ENCODE measurements around the gene EFCAB6.

Gene EFCAB6

DNA sequence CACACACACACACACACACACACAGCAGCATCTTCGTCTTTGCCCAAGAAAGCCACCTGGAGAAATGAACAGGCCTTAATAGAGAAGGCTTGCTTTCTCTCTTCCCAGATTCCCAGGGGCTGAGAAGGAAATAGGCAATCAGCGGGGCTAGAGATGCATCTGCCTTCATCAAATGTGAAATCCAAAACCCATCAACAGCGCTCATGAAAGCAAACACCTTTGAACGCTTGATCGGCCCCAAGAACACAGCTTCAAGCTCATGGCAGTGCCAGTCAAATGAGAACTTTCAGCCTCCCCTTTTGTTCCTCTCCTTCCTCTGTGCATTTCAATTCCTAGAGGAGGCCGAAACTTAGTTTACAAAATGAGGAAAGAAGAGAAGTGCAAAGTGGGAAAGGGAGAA lies 122.7 kb downstream of the EFCAB6 start:
- peaks cover 18% of the 10 kb centered on the region for H3K27me3 Mint-ChIP-seq (ENCODE audit: low read depth, poor library complexity)
- no peak overlapping the region for H3K4me3 Mint-ChIP-seq
- no peaks in the 10 kb centered on the region for H3K36me3 Mint-ChIP-seq (ENCODE audit: low read depth)
- peak overlapping the region; percentile 87 for H3K27ac Mint-ChIP-seq
- no peak for TF ChIP-seq CTCF (IDR thresholded peaks at IDR 0.05)
- no peaks in the 10 kb centered on the region for H3K9me3 Mint-ChIP-seq
- peaks cover 21% of the 10 kb centered on the region for H3K4me1 Mint-ChIP-seq
- DNase-seq = no peak

DNA sequence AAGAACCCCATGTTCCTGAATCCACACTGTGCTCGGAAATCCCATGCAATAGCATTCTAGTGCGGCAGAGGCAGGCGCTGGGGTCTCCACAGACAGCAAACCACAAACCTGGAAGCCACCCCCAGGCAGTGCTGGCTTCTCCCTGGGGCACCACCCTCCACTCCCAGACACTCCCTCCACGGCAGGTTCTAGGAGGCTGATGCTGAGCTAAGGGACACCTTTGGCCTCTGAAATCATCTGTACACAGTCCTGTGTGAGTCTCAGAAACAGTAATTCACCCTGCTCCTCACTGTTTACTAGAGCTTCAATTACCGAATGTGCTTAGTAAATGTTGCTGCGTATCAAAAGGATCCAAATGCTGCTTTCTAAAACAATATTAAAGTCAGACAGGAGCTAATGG lies 129.3 kb downstream of the EFCAB6 start:
- peaks cover 9% of the 10 kb centered on the region for H3K27me3 Mint-ChIP-seq (ENCODE audit: low read depth, poor library complexity)
- TF ChIP-seq CTCF (IDR thresholded peaks at IDR 0.05) = no peak
- peaks cover 5% of the 10 kb centered on the region for H3K9me3 Mint-ChIP-seq
- H3K4me3 Mint-ChIP-seq = no peak overlapping the region
- H3K27ac Mint-ChIP-seq = no peak overlapping the region
- H3K4me1 Mint-ChIP-seq = peaks cover 14% of the 10 kb centered on the region
- no peaks in the 10 kb centered on the region for H3K36me3 Mint-ChIP-seq (ENCODE audit: low read depth)
- no peak for DNase-seq

GRCh38 chr22:43681731-43682360 lies 130.3 kb downstream of the EFCAB6 start:
- Mint-ChIP-seq H3K4me3 (no peak overlapping the region), H3K36me3 (ENCODE audit: low read depth) (no peaks in the 10 kb centered on the region), H3K27ac (no peak overlapping the region), H3K4me1 (peaks cover 14% of the 10 kb centered on the region), H3K27me3 (ENCODE audit: low read depth, poor library complexity) (peaks cover 9% of the 10 kb centered on the region), H3K9me3 (peaks cover 5% of the 10 kb centered on the region)
- no peak for TF ChIP-seq CTCF (IDR thresholded peaks at IDR 0.05)
- DNase-seq = no peak

- Mint-ChIP-seq H3K9me3 (no peaks in the 10 kb centered on the region), H3K36me3 (ENCODE audit: low read depth) (no peaks in the 10 kb centered on the region), H3K4me3 (no peak overlapping the region), H3K27me3 (ENCODE audit: low read depth, poor library complexity) (peaks cover 16% of the 10 kb centered on the region), H3K4me1 (no peaks in the 10 kb centered on the region), H3K27ac (no peak overlapping the region)
- no peak for TF ChIP-seq CTCF (IDR thresholded peaks at IDR 0.05)
- no peak for DNase-seq
Measured at GRCh38 chr22:43670513-43670912, 141.6 kb downstream of the EFCAB6 start.

- Mint-ChIP-seq H3K36me3 (ENCODE audit: low read depth) (no peaks in the 10 kb centered on the region), H3K9me3 (no peaks in the 10 kb centered on the region), H3K4me1 (no peaks in the 10 kb centered on the region), H3K27ac (no peak overlapping the region), H3K27me3 (ENCODE audit: low read depth, poor library complexity) (peaks cover 16% of the 10 kb centered on the region), H3K4me3 (no peak overlapping the region)
- no peak for TF ChIP-seq CTCF (IDR thresholded peaks at IDR 0.05)
- no peak for DNase-seq
Measured at GRCh38 chr22:43669190-43669589, 142.9 kb downstream of the EFCAB6 start.

DNA sequence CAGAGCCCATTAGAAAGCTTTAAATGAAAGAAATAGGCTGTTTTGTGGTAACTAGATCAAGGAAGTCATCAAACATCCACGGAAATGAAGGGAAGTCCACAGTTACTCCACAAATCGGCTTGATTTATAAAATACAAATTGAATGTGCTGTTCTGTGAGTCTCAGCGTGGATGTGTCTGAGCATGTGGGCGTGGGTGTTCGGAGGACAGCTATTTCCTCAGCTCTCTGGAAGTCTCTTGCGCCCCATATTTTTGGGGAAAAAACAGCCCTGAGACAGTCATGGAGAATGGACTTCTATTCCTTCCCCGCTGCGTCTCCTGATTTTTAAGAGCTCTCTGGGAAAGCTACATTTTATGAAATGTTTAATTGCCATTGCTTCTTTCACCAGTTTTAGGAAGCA lies 144.4 kb downstream of the EFCAB6 start:
- no peak for DNase-seq
- TF ChIP-seq CTCF (IDR thresholded peaks at IDR 0.05) = no peak
- Mint-ChIP-seq H3K4me3 (no peak overlapping the region), H3K36me3 (ENCODE audit: low read depth) (no peaks in the 10 kb centered on the region), H3K27ac (peak overlapping the region; percentile 41), H3K4me1 (no peaks in the 10 kb centered on the region), H3K9me3 (no peaks in the 10 kb centered on the region), H3K27me3 (ENCODE audit: low read depth, poor library complexity) (peaks cover 22% of the 10 kb centered on the region)

All from nephron progenitor cell (in vitro differentiated cells).